ENCODE data around the gene BICRA. TPM values are rescaled to one million over a fixed set of nuclear protein-coding genes. Genes with fewer than 3 reads are reported as not detected.

BICRA gene
- polyA plus RNA-seq, 1 donor (not counting 4 experiments of a cell fraction or from before 2014, with no cell fraction given), result 0.42 TPM

GRCh38 chr19:47561440-47562057, 47.4 kb upstream of the BICRA start:
- no peak overlapping the region for H3K4me2 ChIP-seq (ENCODE audit: control insufficient read depth, extremely low read depth, insufficient read depth, low read depth, low read length)
- no peaks in the 10 kb centered on the region for H3K9me3 ChIP-seq (ENCODE audit: control insufficient read depth, low read depth, low read length)
- no peaks in the 10 kb centered on the region for H3K9me1 ChIP-seq (ENCODE audit: control insufficient read depth, extremely low read depth, insufficient read depth, low read length)
- H4K20me1 ChIP-seq (ENCODE audit: control insufficient read depth, extremely low read depth, insufficient read depth, low read length), result no peaks in the 10 kb centered on the region
- no peak overlapping the region for H3K9ac ChIP-seq (ENCODE audit: control insufficient read depth, extremely low read depth, insufficient read depth, low read length)
- DNase-seq (ENCODE audit: low read depth, low spot score), result no peak
- TF ChIP-seq CTCF (optimal IDR thresholded peaks at IDR 0.05 in 1 of 3, IDR thresholded peaks at IDR 0.05 in 1 of 3, conservative IDR thresholded peaks at IDR 0.05 in 1 of 3; ENCODE audit: extremely low read depth in 1 of 3, insufficient read depth in 2 of 3, low read length in 3 of 3) (no peak), EZH2 (IDR thresholded peaks at IDR 0.05; ENCODE audit: low read length) (no peak)
- FAIRE-seq, result no peak
- no peaks in the 10 kb centered on the region for H3K27me3 ChIP-seq (ENCODE audit: control insufficient read depth, extremely low read depth, insufficient read depth, low read length)
- no peak overlapping the region for H2AFZ ChIP-seq (ENCODE audit: control insufficient read depth, low read length)
- H3K36me3 ChIP-seq (ENCODE audit: control insufficient read depth in 2 of 2, extremely low read depth in 1 of 2, insufficient read depth in 2 of 2, low read length in 2 of 2), result no peaks in the 10 kb centered on the region
- H3K4me3 ChIP-seq (ENCODE audit: control insufficient read depth in 2 of 3, extremely low read depth in 1 of 3, insufficient read depth in 2 of 3, low read depth in 1 of 3, low read length in 3 of 3), result no peak overlapping the region
- dilution Hi-C loops (cut with MboI; ENCODE audit: extremely low pct_ligation_motif_present, low sequenced_read_pairs), result no loop called here
- H3K4me1 ChIP-seq (ENCODE audit: control insufficient read depth, extremely low read depth, insufficient read depth, low read length), result peaks cover 10% of the 10 kb centered on the region
- no peak overlapping the region for H3K27ac ChIP-seq (ENCODE audit: control insufficient read depth, insufficient read depth, low read length)
- no peaks in the 10 kb centered on the region for H3K79me2 ChIP-seq (ENCODE audit: control insufficient read depth, insufficient read depth, low read length)

DNA sequence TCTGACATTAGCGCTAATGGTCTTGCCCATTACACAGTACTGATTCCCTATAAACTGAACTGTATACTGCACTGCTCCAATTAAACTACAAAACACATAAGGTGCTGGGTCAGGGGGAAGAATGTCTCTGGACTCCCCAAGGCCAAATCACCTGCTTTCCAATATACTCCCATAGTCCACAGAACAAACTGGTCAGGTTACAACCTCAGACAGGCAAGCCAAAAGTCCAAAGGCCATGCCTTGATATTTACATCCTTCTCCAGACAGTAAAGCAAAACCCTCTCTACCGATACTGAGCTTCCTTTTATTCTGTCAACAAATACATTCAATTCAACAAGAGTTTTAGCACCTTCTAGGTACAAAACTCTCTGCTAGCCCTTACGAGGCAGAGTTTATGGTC, 44.9 kb upstream of the BICRA start:
- Histone ChIP-seq H3K36me3 (ENCODE audit: control insufficient read depth in 2 of 2, extremely low read depth in 1 of 2, insufficient read depth in 2 of 2, low read length in 2 of 2) (no peaks in the 10 kb centered on the region), H2AFZ (ENCODE audit: control insufficient read depth, low read length) (no peak overlapping the region), H4K20me1 (ENCODE audit: control insufficient read depth, extremely low read depth, insufficient read depth, low read length) (no peaks in the 10 kb centered on the region), H3K27me3 (ENCODE audit: control insufficient read depth, extremely low read depth, insufficient read depth, low read length) (no peaks in the 10 kb centered on the region), H3K9ac (ENCODE audit: control insufficient read depth, extremely low read depth, insufficient read depth, low read length) (no peak overlapping the region), H3K4me1 (ENCODE audit: control insufficient read depth, extremely low read depth, insufficient read depth, low read length) (peaks cover 10% of the 10 kb centered on the region), H3K27ac (ENCODE audit: control insufficient read depth, insufficient read depth, low read length) (no peak overlapping the region), H3K79me2 (ENCODE audit: control insufficient read depth, insufficient read depth, low read length) (no peaks in the 10 kb centered on the region), H3K4me2 (ENCODE audit: control insufficient read depth, extremely low read depth, insufficient read depth, low read depth, low read length) (no peak overlapping the region), H3K4me3 (ENCODE audit: control insufficient read depth in 2 of 3, extremely low read depth in 1 of 3, insufficient read depth in 2 of 3, low read depth in 1 of 3, low read length in 3 of 3) (no peak overlapping the region), H3K9me3 (ENCODE audit: control insufficient read depth, low read depth, low read length) (no peaks in the 10 kb centered on the region), H3K9me1 (ENCODE audit: control insufficient read depth, extremely low read depth, insufficient read depth, low read length) (no peaks in the 10 kb centered on the region)
- FAIRE-seq (no peak), DNase-seq (ENCODE audit: low read depth, low spot score) (no peak)
- TF ChIP-seq EZH2 (IDR thresholded peaks at IDR 0.05; ENCODE audit: low read length) (no peak), CTCF (optimal IDR thresholded peaks at IDR 0.05 in 1 of 3, IDR thresholded peaks at IDR 0.05 in 1 of 3, conservative IDR thresholded peaks at IDR 0.05 in 1 of 3; ENCODE audit: extremely low read depth in 1 of 3, insufficient read depth in 2 of 3, low read length in 3 of 3) (no peak)
- dilution Hi-C loops (cut with MboI; ENCODE audit: extremely low pct_ligation_motif_present, low sequenced_read_pairs), result no loop called here

Data from keratinocyte (primary cell).